Peyer's patch (tissue), 4 donors: ENCODE data around the gene DDRGK1.

Source experiments
- CTCF ChIP-seq, 6 experiments: fragments of 450-650 bp in 4 of 6; fragments of 200-600 bp in 2 of 6; sonication (generic) in 1 of 6; IDR thresholded peaks; one replicate each; pipeline ENCODE4 v1.5.1; 2017 to 2019; ENCODE audit warnings: antibody characterized with exemption in 6 of 6, mild to moderate bottlenecking in 3 of 6, moderate library complexity in 1 of 6
- POLR2A ChIP-seq, 2 donors: fragments of 450-650 bp; IDR thresholded peaks; one replicate each; pipeline ENCODE4 v1.5.1; 2017; ENCODE audit warnings: antibody characterized with exemption in 2 of 2, mild to moderate bottlenecking in 2 of 2, moderate library complexity in 2 of 2

- TF ChIP-seq CTCF (IDR thresholded peaks at IDR 0.05) (no peak), POLR2A (IDR thresholded peaks at IDR 0.05) (no peak)
Measured at GRCh38 chr20:3245156-3245555, 40.7 kb upstream of the DDRGK1 start.
